ENCODE results near the gene ANGPTL2. TPM values are rescaled to one million over a fixed set of nuclear protein-coding genes. Genes with fewer than 3 reads are reported as not detected.

ANGPTL2 gene
- total RNA-seq, 1 donor = 0.10 TPM

GRCh38 chr9:127088724-127089615 lies 33.5 kb downstream of the ANGPTL2 start:
- Histone ChIP-seq H3K4me3 (ENCODE audit: low read length) (no peak overlapping the region), H3K9me3 (ENCODE audit: low read depth, low read length) (no peaks in the 10 kb centered on the region), H3K4me1 (ENCODE audit: insufficient read depth, low read length) (no peaks in the 10 kb centered on the region), H3K27me3 (ENCODE audit: insufficient read depth, low read length) (no peaks in the 10 kb centered on the region)

GRCh38 chr9:127087836-127088235 lies 34.6 kb downstream of the ANGPTL2 start:
- Histone ChIP-seq H3K9me3 (ENCODE audit: low read depth, low read length) (no peaks in the 10 kb centered on the region), H3K4me1 (ENCODE audit: insufficient read depth, low read length) (no peaks in the 10 kb centered on the region)

GRCh38 chr9:127087411-127087810 lies 35.0 kb downstream of the ANGPTL2 start:
- Histone ChIP-seq H3K4me1 (ENCODE audit: insufficient read depth, low read length) (no peaks in the 10 kb centered on the region), H3K27me3 (ENCODE audit: insufficient read depth, low read length) (no peaks in the 10 kb centered on the region), H3K4me3 (ENCODE audit: low read length) (no peak overlapping the region), H3K9me3 (ENCODE audit: low read depth, low read length) (no peaks in the 10 kb centered on the region)

More at GRCh38 chr9:127087836-127088235, 34.6 kb downstream of the ANGPTL2 start:
- Histone ChIP-seq H3K4me3 (ENCODE audit: low read length) (no peak overlapping the region), H3K27me3 (ENCODE audit: insufficient read depth, low read length) (no peaks in the 10 kb centered on the region)

GRCh38 chr9:127086771-127087170 lies 35.7 kb downstream of the ANGPTL2 start:
- Histone ChIP-seq H3K4me3 (ENCODE audit: low read length) (no peak overlapping the region), H3K27me3 (ENCODE audit: insufficient read depth, low read length) (no peaks in the 10 kb centered on the region), H3K9me3 (ENCODE audit: low read depth, low read length) (no peaks in the 10 kb centered on the region), H3K4me1 (ENCODE audit: insufficient read depth, low read length) (no peaks in the 10 kb centered on the region)

GRCh38 chr9:127085186-127085585 lies 37.2 kb downstream of the ANGPTL2 start:
- Histone ChIP-seq H3K27me3 (ENCODE audit: insufficient read depth, low read length) (no peaks in the 10 kb centered on the region), H3K9me3 (ENCODE audit: low read depth, low read length) (no peaks in the 10 kb centered on the region), H3K4me3 (ENCODE audit: low read length) (no peak overlapping the region), H3K4me1 (ENCODE audit: insufficient read depth, low read length) (no peaks in the 10 kb centered on the region)

- H3K4me3 ChIP-seq (ENCODE audit: low read length) = no peak overlapping the region
Observed at GRCh38 chr9:127084076-127085039, 38.1 kb downstream of the ANGPTL2 start.

GRCh38 chr9:127083138-127083980 lies 39.1 kb downstream of the ANGPTL2 start:
- Histone ChIP-seq H3K27me3 (ENCODE audit: insufficient read depth, low read length) (no peaks in the 10 kb centered on the region), H3K4me1 (ENCODE audit: insufficient read depth, low read length) (no peaks in the 10 kb centered on the region), H3K4me3 (ENCODE audit: low read length) (no peak overlapping the region), H3K9me3 (ENCODE audit: low read depth, low read length) (no peaks in the 10 kb centered on the region)

More at GRCh38 chr9:127084076-127085039, 38.1 kb downstream of the ANGPTL2 start:
- Histone ChIP-seq H3K27me3 (ENCODE audit: insufficient read depth, low read length) (no peaks in the 10 kb centered on the region), H3K9me3 (ENCODE audit: low read depth, low read length) (no peaks in the 10 kb centered on the region), H3K4me1 (ENCODE audit: insufficient read depth, low read length) (no peaks in the 10 kb centered on the region)

GRCh38 chr9:127081250-127082185 lies 40.9 kb downstream of the ANGPTL2 start:
- Histone ChIP-seq H3K27me3 (ENCODE audit: insufficient read depth, low read length) (no peaks in the 10 kb centered on the region), H3K4me1 (ENCODE audit: insufficient read depth, low read length) (no peaks in the 10 kb centered on the region), H3K9me3 (ENCODE audit: low read depth, low read length) (no peaks in the 10 kb centered on the region), H3K4me3 (ENCODE audit: low read length) (no peak overlapping the region)

- Histone ChIP-seq H3K9me3 (ENCODE audit: low read depth, low read length) (no peaks in the 10 kb centered on the region), H3K27me3 (ENCODE audit: insufficient read depth, low read length) (no peaks in the 10 kb centered on the region), H3K4me1 (ENCODE audit: insufficient read depth, low read length) (no peaks in the 10 kb centered on the region), H3K4me3 (ENCODE audit: low read length) (no peak overlapping the region)
Observed at GRCh38 chr9:127079446-127080140, 42.8 kb downstream of the ANGPTL2 start.

GRCh38 chr9:127078988-127079387 lies 43.4 kb downstream of the ANGPTL2 start:
- H3K27me3 ChIP-seq (ENCODE audit: insufficient read depth, low read length) = no peaks in the 10 kb centered on the region
- H3K4me1 ChIP-seq (ENCODE audit: insufficient read depth, low read length) = no peaks in the 10 kb centered on the region
- H3K9me3 ChIP-seq (ENCODE audit: low read depth, low read length) = no peaks in the 10 kb centered on the region
- no peak overlapping the region for H3K4me3 ChIP-seq (ENCODE audit: low read length)

- Histone ChIP-seq H3K27me3 (ENCODE audit: insufficient read depth, low read length) (no peaks in the 10 kb centered on the region), H3K4me1 (ENCODE audit: insufficient read depth, low read length) (no peaks in the 10 kb centered on the region), H3K4me3 (ENCODE audit: low read length) (no peak overlapping the region), H3K9me3 (ENCODE audit: low read depth, low read length) (no peaks in the 10 kb centered on the region)
Observed at GRCh38 chr9:127078336-127078735, 44.1 kb downstream of the ANGPTL2 start.

- H3K4me1 ChIP-seq (ENCODE audit: insufficient read depth, low read length) = no peaks in the 10 kb centered on the region
- H3K4me3 ChIP-seq (ENCODE audit: low read length) = no peak overlapping the region
- H3K9me3 ChIP-seq (ENCODE audit: low read depth, low read length) = no peaks in the 10 kb centered on the region
- H3K27me3 ChIP-seq (ENCODE audit: insufficient read depth, low read length) = no peaks in the 10 kb centered on the region
Observed at GRCh38 chr9:127077644-127077946, 44.8 kb downstream of the ANGPTL2 start.

- Histone ChIP-seq H3K4me3 (ENCODE audit: low read length) (no peak overlapping the region), H3K27me3 (ENCODE audit: insufficient read depth, low read length) (no peaks in the 10 kb centered on the region), H3K4me1 (ENCODE audit: insufficient read depth, low read length) (no peaks in the 10 kb centered on the region), H3K9me3 (ENCODE audit: low read depth, low read length) (no peaks in the 10 kb centered on the region)
Observed at GRCh38 chr9:127076860-127077643, 45.4 kb downstream of the ANGPTL2 start.
